ENCODE measurements around the gene ZCWPW1.
"Not testable (repeated sequence)": the region's sequence is repeated elsewhere in the genome, so short reads cannot be mapped to it uniquely, and the experiment has no call there.

ZCWPW1 gene

GRCh38 chr7:100453854-100454253 is 25.4 kb upstream of the ZCWPW1 start:
- DNase-seq (ENCODE audit: low spot score), result not testable (repeated sequence)

DNA sequence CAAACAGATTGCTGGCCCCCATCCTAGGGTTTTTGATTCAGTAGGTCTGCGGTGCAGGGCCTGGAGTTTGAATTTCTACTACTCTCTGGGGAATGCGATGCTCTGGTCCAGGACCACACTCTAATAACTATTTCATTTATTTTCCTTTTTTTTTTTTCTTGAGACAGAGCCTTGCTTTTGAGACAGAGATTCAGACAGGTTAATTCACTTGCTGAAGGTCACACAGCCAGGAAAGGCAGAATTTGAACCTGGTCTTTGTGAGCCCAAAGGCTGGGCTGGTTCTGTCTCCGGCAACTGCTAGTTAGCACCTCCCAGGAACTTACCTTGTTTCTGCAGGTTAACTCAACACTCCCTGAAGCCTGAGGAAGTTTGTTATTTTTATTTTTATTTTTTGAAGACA is 24.0 kb upstream of the ZCWPW1 start:
- no peak for DNase-seq (ENCODE audit: low spot score)

- no peak for DNase-seq (ENCODE audit: low spot score)
These were observed 20.8 kb upstream of the ZCWPW1 start for GRCh38 chr7:100449190-100449795.

DNA sequence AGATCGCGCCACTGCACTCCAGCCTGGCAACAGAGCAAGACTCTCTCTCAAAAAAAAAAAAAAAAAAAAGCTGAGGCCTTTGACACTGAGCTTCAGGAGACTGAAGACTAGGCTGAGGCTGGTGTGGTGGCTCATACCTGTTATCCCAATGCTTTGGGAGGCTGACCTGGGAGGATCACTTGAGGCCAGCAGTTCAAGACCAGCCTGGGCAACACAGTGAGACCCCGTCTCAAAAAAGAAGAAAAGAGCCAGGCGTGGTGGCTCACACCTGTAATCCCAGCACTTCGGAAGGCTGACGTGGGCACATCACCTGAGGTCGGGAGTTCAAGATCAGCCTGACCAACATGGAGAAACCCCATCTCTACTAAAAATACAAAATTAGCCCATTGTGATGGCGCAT is 18.9 kb upstream of the ZCWPW1 start:
- not testable (repeated sequence) for DNase-seq (ENCODE audit: low spot score)

DNA sequence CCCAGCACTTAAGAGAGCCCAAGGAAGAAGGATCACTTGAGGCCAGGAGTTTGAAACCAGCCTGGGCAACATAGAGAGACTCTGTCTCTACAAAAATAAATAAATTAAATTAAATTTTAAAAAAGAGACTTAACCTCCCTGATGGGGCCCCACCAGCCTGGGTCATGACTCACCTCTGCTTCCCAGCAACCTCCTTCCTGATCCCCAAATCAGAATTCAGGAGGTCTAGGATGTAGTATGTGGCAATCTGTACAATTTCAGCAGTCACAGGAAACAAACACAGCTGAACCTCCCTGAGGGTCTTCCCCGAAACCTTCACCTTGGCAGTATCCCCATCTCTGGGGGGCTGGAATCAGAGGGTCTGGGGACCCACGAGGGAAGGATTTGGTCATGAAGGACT is 17.5 kb upstream of the ZCWPW1 start:
- no peak for DNase-seq (ENCODE audit: low spot score)

DNA sequence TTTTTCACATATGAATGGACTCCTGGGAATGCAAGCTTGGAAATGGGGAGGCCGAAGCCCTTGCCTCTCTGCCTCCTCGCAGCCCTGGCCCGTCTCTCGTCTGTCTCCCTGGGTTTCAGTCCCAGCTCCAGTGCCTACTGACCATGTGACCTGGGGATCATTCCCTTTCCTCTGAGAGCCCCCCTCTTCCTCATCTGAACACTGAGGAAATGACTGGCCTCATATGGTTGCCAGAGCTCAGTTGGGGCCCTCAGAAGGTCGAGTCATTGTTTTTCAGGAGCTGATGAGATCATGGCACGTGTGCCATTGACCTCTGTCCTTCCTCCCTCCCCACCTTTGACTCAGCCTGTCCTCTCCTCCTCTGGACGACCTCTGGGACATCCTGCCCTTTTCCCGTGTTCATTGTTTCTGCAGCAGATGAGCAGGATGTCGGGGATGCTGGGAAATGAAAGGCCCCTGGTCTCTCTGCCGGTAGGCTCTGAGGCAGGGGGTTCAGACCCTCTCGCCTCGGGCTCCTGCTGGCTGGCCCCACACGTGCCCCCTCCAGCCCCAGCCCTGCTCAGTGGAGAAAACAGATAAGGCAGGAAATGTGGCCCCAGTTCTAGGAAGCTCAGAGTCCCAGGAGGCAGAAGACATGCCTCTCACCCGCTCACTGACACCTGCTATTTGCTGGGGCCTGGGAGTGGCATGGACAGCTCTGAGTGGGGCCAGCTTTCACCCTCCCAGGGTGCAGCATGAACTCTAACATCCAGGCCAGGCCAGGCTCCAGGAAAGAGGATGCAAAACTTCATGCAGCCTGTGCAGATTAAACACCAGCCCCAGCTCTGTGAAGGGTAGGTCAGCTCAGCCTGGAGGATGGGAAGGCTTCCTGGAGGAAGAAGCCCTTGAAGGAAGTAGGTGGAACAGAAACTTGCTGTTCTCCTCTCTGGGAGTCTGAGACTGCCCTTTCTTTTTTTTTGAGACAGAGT is 16.1 kb upstream of the ZCWPW1 start:
- DNase-seq (ENCODE audit: low spot score), result no peak

- DNase-seq (ENCODE audit: low spot score), result no peak
These were observed 14.8 kb upstream of the ZCWPW1 start for GRCh38 chr7:100443096-100443840.

- no peak for DNase-seq (ENCODE audit: low spot score)
These were observed 13.4 kb upstream of the ZCWPW1 start for GRCh38 chr7:100441641-100442535.

GRCh38 chr7:100439244-100439643 is 10.7 kb upstream of the ZCWPW1 start:
- not testable (repeated sequence) for DNase-seq (ENCODE audit: low spot score)

- DNase-seq (ENCODE audit: low spot score), result not testable (repeated sequence)
These were observed 10.2 kb upstream of the ZCWPW1 start for GRCh38 chr7:100438731-100439130.

DNA sequence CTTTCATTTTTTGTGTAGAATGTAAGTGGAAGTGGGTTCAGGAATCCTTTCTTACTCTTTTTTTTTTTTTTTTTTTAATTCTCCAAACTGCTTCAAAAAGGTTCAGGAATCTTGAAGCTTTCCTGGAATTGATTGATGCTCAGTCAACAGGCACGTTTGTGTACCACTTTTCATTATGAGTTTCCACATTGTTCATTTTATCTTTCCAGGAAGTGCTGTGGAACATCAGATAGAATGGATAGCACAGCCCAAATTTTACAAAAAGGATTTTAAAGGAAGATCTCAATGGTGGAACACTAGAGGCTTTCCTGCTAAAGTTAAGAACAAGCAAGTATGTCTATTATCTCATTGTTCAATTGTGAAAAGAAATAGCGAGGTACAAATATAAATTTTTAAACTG is 9.7 kb upstream of the ZCWPW1 start:
- no peak for DNase-seq (ENCODE audit: low spot score)

GRCh38 chr7:100437150-100438100 is 8.9 kb upstream of the ZCWPW1 start:
- no peak for DNase-seq (ENCODE audit: low spot score)

- DNase-seq (ENCODE audit: low spot score), result no peak
These were observed 7.2 kb upstream of the ZCWPW1 start for GRCh38 chr7:100435401-100436304.

- DNase-seq (ENCODE audit: low spot score), result no peak
These were observed 6.0 kb upstream of the ZCWPW1 start for GRCh38 chr7:100434297-100435144.

DNA sequence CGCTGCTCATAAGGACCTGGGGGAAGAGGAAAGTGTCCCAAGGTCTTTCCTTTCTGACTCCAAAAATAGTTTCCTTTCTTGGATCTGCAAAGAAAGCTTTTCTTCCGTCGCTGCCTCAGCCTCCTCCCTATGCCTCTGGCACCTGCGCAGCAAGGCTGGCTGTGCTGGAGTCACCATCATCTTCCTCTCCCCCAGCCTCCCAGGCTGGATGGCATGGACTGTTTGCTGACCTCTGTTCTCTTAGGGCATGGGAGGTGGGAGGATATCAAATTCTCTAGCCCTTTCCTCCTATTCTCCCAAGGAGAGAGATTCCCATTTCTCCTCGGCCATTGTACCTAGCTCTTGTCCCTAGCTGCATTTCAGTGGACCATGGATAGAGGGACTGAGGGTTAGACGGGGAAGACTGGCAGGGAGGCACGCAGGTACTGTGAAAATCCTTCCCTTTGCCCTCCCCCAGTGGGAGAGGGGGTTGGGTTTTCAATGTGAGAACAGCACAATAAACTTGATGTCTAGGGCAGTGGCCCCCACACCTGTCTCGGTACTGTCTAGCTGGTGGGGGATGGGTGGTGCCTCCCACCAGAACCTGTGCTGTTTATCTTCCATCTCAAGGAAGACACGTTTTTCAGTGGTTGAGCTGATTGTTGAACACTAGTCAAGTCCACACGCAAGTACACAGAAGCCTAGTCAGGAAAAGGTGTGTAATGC is 5.2 kb upstream of the ZCWPW1 start:
- no peak for DNase-seq (ENCODE audit: low spot score)

DNA sequence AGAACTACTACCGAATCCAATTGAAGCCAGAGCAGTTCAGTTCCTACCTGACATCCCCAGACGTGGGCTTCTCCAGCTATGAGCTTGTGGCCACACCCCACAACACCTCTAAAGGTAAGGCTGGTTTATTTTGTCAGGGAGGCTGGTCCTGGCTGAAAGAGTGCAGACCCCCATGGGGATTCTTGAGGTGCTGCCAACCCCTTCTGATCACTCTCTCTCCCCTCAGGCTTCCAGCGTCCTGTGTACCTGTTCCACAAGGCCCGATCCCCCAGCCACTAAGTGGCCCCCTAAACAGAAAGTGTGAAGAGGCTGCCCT is 4.7 kb upstream of the ZCWPW1 start:
- no peak for DNase-seq (ENCODE audit: low spot score)

DNA sequence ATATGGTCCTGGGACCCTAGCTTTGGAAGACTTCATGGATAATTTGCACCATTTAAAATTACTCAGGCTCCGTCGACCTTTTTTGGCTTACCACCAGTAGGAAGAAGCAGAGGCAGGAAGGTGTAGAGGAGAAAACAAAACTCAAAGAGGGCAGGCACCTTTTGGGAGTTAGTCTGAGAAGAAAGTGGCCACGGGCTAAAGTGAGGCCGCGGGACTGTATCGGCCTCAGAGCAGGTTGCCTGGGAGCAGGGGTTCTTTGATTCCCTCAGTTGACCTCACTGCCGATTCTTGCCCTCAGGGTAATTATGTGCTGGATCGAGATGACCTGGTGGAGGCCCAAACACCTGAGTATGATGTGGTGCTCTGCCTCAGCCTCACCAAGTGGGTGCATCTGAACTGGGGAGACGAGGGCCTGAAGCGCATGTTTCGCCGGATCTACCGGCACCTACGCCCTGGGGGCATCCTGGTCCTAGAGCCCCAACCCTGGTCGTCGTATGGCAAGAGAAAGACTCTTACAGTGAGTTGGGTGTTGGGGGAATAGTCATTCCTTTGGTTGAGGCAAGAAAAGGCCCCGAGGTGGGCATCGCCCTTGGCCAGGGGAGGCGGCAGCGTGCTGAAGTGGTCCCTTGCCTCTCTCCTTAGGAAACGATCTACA is 4.2 kb upstream of the ZCWPW1 start:
- no peak for DNase-seq (ENCODE audit: low spot score)

All from HuH-7 (cell line).